ENCODE results near the gene MGRN1.

MGRN1 gene

GRCh38 chr16:4578961-4579530, 45.6 kb upstream of the MGRN1 start:
- no peak for TF ChIP-seq POLR2AphosphoS5 (IDR thresholded peaks at IDR 0.05; ENCODE audit: low read depth)
- no peak overlapping the region for H3K27ac ChIP-seq (replicated peaks)
- DNase-seq (ENCODE audit: low read depth in 1 of 2, low spot score in 1 of 2), result no peak
- H3K4me3 ChIP-seq (replicated peaks; ENCODE audit: insufficient read depth, low read length), result no peak overlapping the region
- H3K27me3 ChIP-seq (ENCODE audit: insufficient read depth, poor library complexity, severe bottlenecking), result no peaks in the 10 kb centered on the region

GRCh38 chr16:4580250-4580649, 44.4 kb upstream of the MGRN1 start:
- TF ChIP-seq REST (IDR thresholded peaks at IDR 0.05; ENCODE audit: insufficient replicate concordance, low read depth) (no peak), GABPA (IDR thresholded peaks at IDR 0.05; ENCODE audit: low read depth) (no peak), CTCF (IDR thresholded peaks at IDR 0.05; ENCODE audit: insufficient read depth, low read length) (no peak), SPI1 (IDR thresholded peaks at IDR 0.05; ENCODE audit: borderline replicate concordance, low read depth) (no peak), POLR2AphosphoS5 (IDR thresholded peaks at IDR 0.05; ENCODE audit: low read depth) (no peak)
- Histone ChIP-seq H3K27me3 (ENCODE audit: insufficient read depth, poor library complexity, severe bottlenecking) (no peaks in the 10 kb centered on the region), H3K4me3 (replicated peaks; ENCODE audit: insufficient read depth, low read length) (no peak overlapping the region), H3K27ac (replicated peaks) (no peak overlapping the region)
- no peak for DNase-seq (ENCODE audit: low read depth in 1 of 2, low spot score in 1 of 2)

- DNase-seq (ENCODE audit: low read depth in 1 of 2, low spot score in 1 of 2), result no peak
- Histone ChIP-seq H3K4me3 (replicated peaks; ENCODE audit: insufficient read depth, low read length) (no peak overlapping the region), H3K27ac (replicated peaks) (no peak overlapping the region), H3K27me3 (ENCODE audit: insufficient read depth, poor library complexity, severe bottlenecking) (no peaks in the 10 kb centered on the region)
- TF ChIP-seq REST (IDR thresholded peaks at IDR 0.05; ENCODE audit: insufficient replicate concordance, low read depth), result no peak
- no peak for TF ChIP-seq GABPA (IDR thresholded peaks at IDR 0.05; ENCODE audit: low read depth)
- no peak for TF ChIP-seq SPI1 (IDR thresholded peaks at IDR 0.05; ENCODE audit: borderline replicate concordance, low read depth)
- TF ChIP-seq CTCF (IDR thresholded peaks at IDR 0.05; ENCODE audit: insufficient read depth, low read length), result no peak
- no peak for TF ChIP-seq POLR2AphosphoS5 (IDR thresholded peaks at IDR 0.05; ENCODE audit: low read depth)
Observed at GRCh38 chr16:4583906-4584305, 40.7 kb upstream of the MGRN1 start.

GRCh38 chr16:4586291-4586690, 38.3 kb upstream of the MGRN1 start:
- no peaks in the 10 kb centered on the region for H3K27me3 ChIP-seq (ENCODE audit: insufficient read depth, poor library complexity, severe bottlenecking)
- TF ChIP-seq SPI1 (IDR thresholded peaks at IDR 0.05; ENCODE audit: borderline replicate concordance, low read depth) (no peak), CTCF (IDR thresholded peaks at IDR 0.05; ENCODE audit: insufficient read depth, low read length) (no peak), GABPA (IDR thresholded peaks at IDR 0.05; ENCODE audit: low read depth) (no peak), REST (IDR thresholded peaks at IDR 0.05; ENCODE audit: insufficient replicate concordance, low read depth) (no peak), POLR2AphosphoS5 (IDR thresholded peaks at IDR 0.05; ENCODE audit: low read depth) (no peak)

More at GRCh38 chr16:4586291-4586690, 38.3 kb upstream of the MGRN1 start:
- Histone ChIP-seq H3K4me3 (replicated peaks; ENCODE audit: insufficient read depth, low read length) (no peak overlapping the region), H3K27ac (replicated peaks) (no peak overlapping the region)
- no peak for DNase-seq (ENCODE audit: low read depth in 1 of 2, low spot score in 1 of 2)
